NCI-H1105 (cell line): ENCODE results near the gene SPSB1.

Source experiments
- DNase-seq: peaks from one replicate; lab custom pipeline; 2025; lab: John Stamatoyannopoulos, UW

Gene SPSB1

GRCh38 chr1:9391620-9392019 lies 98.9 kb downstream of the SPSB1 start:
- DNase-seq: no peak

GRCh38 chr1:9394010-9394409 lies 101.3 kb downstream of the SPSB1 start:
- DNase-seq: no peak

GRCh38 chr1:9395018-9395417 lies 102.3 kb downstream of the SPSB1 start:
- no peak for DNase-seq

GRCh38 chr1:9397047-9397446 lies 104.4 kb downstream of the SPSB1 start:
- no peak for DNase-seq

- no peak for DNase-seq
These were observed 105.4 kb downstream of the SPSB1 start for GRCh38 chr1:9397997-9398526.

GRCh38 chr1:9399510-9400424 lies 107.1 kb downstream of the SPSB1 start:
- no peak for DNase-seq

GRCh38 chr1:9400425-9401079 lies 107.9 kb downstream of the SPSB1 start:
- no peak for DNase-seq

GRCh38 chr1:9401080-9401453 lies 108.4 kb downstream of the SPSB1 start:
- DNase-seq: no peak

GRCh38 chr1:9402256-9402616 lies 109.5 kb downstream of the SPSB1 start:
- DNase-seq: no peak

GRCh38 chr1:9402717-9403225 lies 110.1 kb downstream of the SPSB1 start:
- DNase-seq: no peak

GRCh38 chr1:9404117-9404914 lies 111.6 kb downstream of the SPSB1 start:
- DNase-seq: no peak

- DNase-seq: no peak
These were observed 113.4 kb downstream of the SPSB1 start for GRCh38 chr1:9406111-9406510.

- DNase-seq: no peak
These were observed 118.1 kb downstream of the SPSB1 start for GRCh38 chr1:9410737-9411297.

- DNase-seq: no peak
These were observed 120.6 kb downstream of the SPSB1 start for GRCh38 chr1:9413071-9413876.

- DNase-seq: no peak
These were observed 121.2 kb downstream of the SPSB1 start for GRCh38 chr1:9413877-9414213.

GRCh38 chr1:9416506-9416905 lies 123.8 kb downstream of the SPSB1 start:
- DNase-seq: no peak

- no peak for DNase-seq
These were observed 124.3 kb downstream of the SPSB1 start for GRCh38 chr1:9416918-9417500.

GRCh38 chr1:9417695-9418094 lies 125.0 kb downstream of the SPSB1 start:
- DNase-seq: no peak

GRCh38 chr1:9418851-9419250 lies 126.2 kb downstream of the SPSB1 start:
- DNase-seq: no peak
